Neural progenitor cell (in vitro differentiated cells): Measurements from ENCODE around the gene SLC38A1. TPM values are rescaled to one million over a fixed set of nuclear protein-coding genes. Genes with fewer than 3 reads are reported as not detected.

Experiments used
- DNase-seq: peaks from one replicate; pipeline ENCODE4 v3.0.0-alpha.2; 2016; ENCODE audit warnings: low spot score
- H2AFZ ChIP-seq: fragments of 200-600 bp; sonication (generic); replicated peaks from 2 replicates; pipeline ENCODE4 v1.6.1; 2016; ENCODE audit warnings: antibody characterized with exemption
- H3F3A ChIP-seq: fragments of 200-600 bp; sonication (generic); 2 replicates; pipeline ENCODE4 v1.6.1; 2016; ENCODE audit warnings: antibody characterized with exemption, low read depth
- H3K27ac ChIP-seq: fragments of 200-600 bp; sonication (generic); 2 replicates; pipeline ENCODE4 v1.5.1; 2016; ENCODE audit warnings: mild to moderate bottlenecking
- H3K27me3 ChIP-seq: fragments of 200-600 bp; sonication (generic); 2 replicates; pipeline ENCODE4 v1.6.1; 2016; ENCODE audit warnings: mild to moderate bottlenecking, moderate library complexity
- H3K36me3 ChIP-seq: fragments of 200-600 bp; sonication (generic); 2 replicates; pipeline ENCODE4 v1.5.1; 2016
- H3K4me1 ChIP-seq: fragments of 200-600 bp; sonication (generic); 2 replicates; pipeline ENCODE4 v1.6.1; 2016; ENCODE audit warnings: mixed run types
- H3K4me2 ChIP-seq: fragments of 200-600 bp; sonication (generic); 2 replicates; pipeline ENCODE4 v1.6.1; 2016
- H3K4me3 ChIP-seq: fragments of 200-600 bp; sonication (generic); 2 replicates; pipeline ENCODE4 v1.5.1; 2016
- H3K79me2 ChIP-seq: fragments of 200-600 bp; sonication (generic); 2 replicates; pipeline ENCODE4 v1.6.1; 2016; ENCODE audit warnings: low read depth
- H3K9ac ChIP-seq: fragments of 200-600 bp; sonication (generic); 2 replicates; pipeline ENCODE4 v1.6.1; 2016
- H3K9me3 ChIP-seq: fragments of 200-600 bp; sonication (generic); 2 replicates; pipeline ENCODE4 v1.5.1; 2016; ENCODE audit warnings: low read depth
- H4K20me1 ChIP-seq: fragments of 200-600 bp; sonication (generic); 2 replicates; pipeline ENCODE4 v1.6.1; 2016; ENCODE audit warnings: low read depth
- H3K27ac Mint-ChIP-seq: 3 replicates; pipeline ENCODE4 v1.8.0; 2021; ENCODE audit warnings: mixed read lengths
- H3K27me3 Mint-ChIP-seq: 2 replicates; pipeline ENCODE4 v1.8.0; 2022; ENCODE audit warnings: low read depth, mild to moderate bottlenecking, inconsistent platforms, moderate library complexity, mixed read lengths; ENCODE audit not compliant: insufficient read depth
- H3K36me3 Mint-ChIP-seq: 3 replicates; pipeline ENCODE4 v1.8.0; 2021; ENCODE audit warnings: mixed read lengths
- H3K4me1 Mint-ChIP-seq: 3 replicates; pipeline ENCODE4 v1.8.0; 2021; ENCODE audit warnings: mixed read lengths
- H3K4me3 Mint-ChIP-seq: 3 replicates; pipeline ENCODE4 v1.8.0; 2021; ENCODE audit warnings: mild to moderate bottlenecking, moderate library complexity, mixed read lengths
- H3K9me3 Mint-ChIP-seq: 3 replicates; pipeline ENCODE4 v1.8.0; 2020; ENCODE audit warnings: mixed read lengths
- EZH2 ChIP-seq: fragments of 200-600 bp; sonication (generic); IDR thresholded peaks from 2 replicates; pipeline ENCODE4 v1.6.1; 2017; ENCODE audit warnings: antibody characterized with exemption, mild to moderate bottlenecking, moderate library complexity
- EZH2phosphoT487 ChIP-seq: fragments of 200-600 bp; sonication (generic); IDR thresholded peaks from 2 replicates; pipeline ENCODE4 v1.6.1; 2017; ENCODE audit warnings: antibody characterized with exemption
- total RNA-seq: library from RNA; depleted of rRNA; stranded (reverse); fragments of >200 nt; gene quantifications from 2 replicates; pipeline ENCODE4 v1.2.3, GENCODE V29; 2015; ENCODE audit warnings: low replicate concordance
- TF ChIP-seq, protein P1 (sequence below): fragments of 200-600 bp; sonication (generic); IDR thresholded peaks from 2 replicates; pipeline ENCODE4 v1.5.1; 2017; ENCODE audit warnings: antibody characterized with exemption, mild to moderate bottlenecking

The SLC38A1 gene
- total RNA-seq, 1 donor from 2014 or later, result 142 TPM

DNA sequence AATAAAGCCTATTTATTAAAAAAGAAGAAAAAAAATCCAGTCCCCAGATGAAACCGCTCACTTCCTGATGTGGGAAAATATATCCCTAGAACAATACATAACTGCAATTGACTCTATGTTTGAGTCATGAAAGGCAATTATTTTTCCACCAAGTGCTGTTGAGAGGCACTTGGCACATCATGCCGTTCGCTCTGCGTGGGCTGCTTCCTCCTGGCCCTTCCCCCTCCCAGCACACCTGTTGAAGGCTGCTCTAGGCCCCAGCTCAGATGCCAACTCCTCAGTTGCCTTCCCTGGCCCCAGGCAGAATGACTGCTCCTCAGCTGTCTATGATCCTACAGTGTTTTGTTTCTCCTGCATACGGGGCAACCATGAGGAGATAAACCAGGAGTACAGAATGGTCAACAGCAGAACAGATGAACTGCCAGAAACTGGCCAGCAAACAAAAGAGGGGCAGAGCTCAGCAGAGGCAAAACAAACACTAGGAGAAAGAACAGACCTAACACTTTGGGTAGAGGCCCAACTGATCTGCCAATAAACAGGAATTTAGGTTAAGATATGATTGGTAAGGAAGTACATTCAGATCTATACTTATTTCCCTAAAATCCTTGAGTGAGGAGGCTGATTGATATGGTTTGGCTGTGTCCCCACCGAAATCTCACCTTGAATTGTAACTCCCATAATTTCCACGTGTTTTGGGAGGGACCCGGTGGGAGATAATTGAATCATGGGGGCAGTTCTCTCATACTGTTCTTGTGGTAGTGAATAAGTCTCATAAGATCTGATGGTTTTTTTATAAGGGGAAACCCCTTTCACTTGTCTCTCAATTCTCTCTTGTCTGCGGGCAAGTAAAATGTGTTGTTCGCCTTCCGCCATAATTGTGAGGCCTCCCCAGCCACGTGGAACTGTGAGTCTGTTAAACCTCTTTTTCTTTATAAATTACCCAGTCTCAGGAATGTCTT, 58.6 kb downstream of the SLC38A1 start:
- Histone ChIP-seq H3K9ac (no peak overlapping the region), H3F3A (no peaks in the 10 kb centered on the region), H3K36me3 (peaks cover 29% of the 10 kb centered on the region), H4K20me1 (peaks cover 12% of the 10 kb centered on the region), H3K4me1 (no peaks in the 10 kb centered on the region), H3K4me3 (no peak overlapping the region), H3K27ac (no peak overlapping the region), H2AFZ (no peak overlapping the region), H3K9me3 (no peaks in the 10 kb centered on the region), H3K79me2 (peaks cover 47% of the 10 kb centered on the region), H3K27me3 (no peaks in the 10 kb centered on the region), H3K4me2 (no peak overlapping the region)
- no peaks in the 10 kb centered on the region for H3K9me3 Mint-ChIP-seq
- no peak for TF ChIP-seq EZH2
- no peak for TF ChIP-seq EZH2phosphoT487
- TF ChIP-seq, protein P1, sequence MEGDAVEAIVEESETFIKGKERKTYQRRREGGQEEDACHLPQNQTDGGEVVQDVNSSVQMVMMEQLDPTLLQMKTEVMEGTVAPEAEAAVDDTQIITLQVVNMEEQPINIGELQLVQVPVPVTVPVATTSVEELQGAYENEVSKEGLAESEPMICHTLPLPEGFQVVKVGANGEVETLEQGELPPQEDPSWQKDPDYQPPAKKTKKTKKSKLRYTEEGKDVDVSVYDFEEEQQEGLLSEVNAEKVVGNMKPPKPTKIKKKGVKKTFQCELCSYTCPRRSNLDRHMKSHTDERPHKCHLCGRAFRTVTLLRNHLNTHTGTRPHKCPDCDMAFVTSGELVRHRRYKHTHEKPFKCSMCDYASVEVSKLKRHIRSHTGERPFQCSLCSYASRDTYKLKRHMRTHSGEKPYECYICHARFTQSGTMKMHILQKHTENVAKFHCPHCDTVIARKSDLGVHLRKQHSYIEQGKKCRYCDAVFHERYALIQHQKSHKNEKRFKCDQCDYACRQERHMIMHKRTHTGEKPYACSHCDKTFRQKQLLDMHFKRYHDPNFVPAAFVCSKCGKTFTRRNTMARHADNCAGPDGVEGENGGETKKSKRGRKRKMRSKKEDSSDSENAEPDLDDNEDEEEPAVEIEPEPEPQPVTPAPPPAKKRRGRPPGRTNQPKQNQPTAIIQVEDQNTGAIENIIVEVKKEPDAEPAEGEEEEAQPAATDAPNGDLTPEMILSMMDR, result no peak
- H3K36me3 Mint-ChIP-seq, result peaks cover 40% of the 10 kb centered on the region
- DNase-seq, result no peak
- H3K27ac Mint-ChIP-seq, result peak overlapping the region; percentile 15
- peaks cover 10% of the 10 kb centered on the region for H3K4me1 Mint-ChIP-seq
- no peaks in the 10 kb centered on the region for H3K27me3 Mint-ChIP-seq
- no peak overlapping the region for H3K4me3 Mint-ChIP-seq

DNA sequence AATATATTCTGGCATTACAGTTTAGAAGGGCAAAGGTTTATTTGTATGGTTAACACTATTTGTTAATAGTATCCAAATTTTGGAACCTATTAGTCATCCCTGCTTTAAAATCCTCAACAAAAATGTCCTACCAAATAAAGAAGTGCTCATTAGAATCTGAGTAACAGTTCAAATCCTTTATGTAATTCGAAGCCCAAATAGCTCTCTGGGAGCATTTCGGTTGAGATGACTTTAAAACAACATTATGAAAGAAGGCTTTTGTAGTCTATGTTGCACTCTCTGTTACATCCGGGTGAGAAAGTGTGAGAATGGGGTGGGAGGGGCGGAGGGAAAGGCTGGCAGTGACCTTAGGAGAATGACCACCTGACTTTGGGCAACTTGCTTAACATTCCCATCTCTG, 59.7 kb downstream of the SLC38A1 start:
- no peak overlapping the region for H3K27ac Mint-ChIP-seq
- no peaks in the 10 kb centered on the region for H3K27me3 Mint-ChIP-seq
- Histone ChIP-seq H3K27ac (no peak overlapping the region), H3K27me3 (no peaks in the 10 kb centered on the region), H2AFZ (no peak overlapping the region), H3F3A (no peaks in the 10 kb centered on the region), H4K20me1 (peaks cover 12% of the 10 kb centered on the region), H3K4me2 (no peak overlapping the region), H3K4me3 (no peak overlapping the region), H3K9me3 (no peaks in the 10 kb centered on the region), H3K36me3 (peaks cover 38% of the 10 kb centered on the region), H3K4me1 (no peaks in the 10 kb centered on the region), H3K9ac (no peak overlapping the region), H3K79me2 (peaks cover 43% of the 10 kb centered on the region)
- H3K36me3 Mint-ChIP-seq, result peaks cover 48% of the 10 kb centered on the region
- DNase-seq, result no peak
- H3K4me1 Mint-ChIP-seq, result peaks cover 10% of the 10 kb centered on the region
- no peak overlapping the region for H3K4me3 Mint-ChIP-seq
- H3K9me3 Mint-ChIP-seq, result no peaks in the 10 kb centered on the region
- TF ChIP-seq EZH2 (no peak), EZH2phosphoT487 (no peak)
- TF ChIP-seq, protein P1, result no peak

DNA sequence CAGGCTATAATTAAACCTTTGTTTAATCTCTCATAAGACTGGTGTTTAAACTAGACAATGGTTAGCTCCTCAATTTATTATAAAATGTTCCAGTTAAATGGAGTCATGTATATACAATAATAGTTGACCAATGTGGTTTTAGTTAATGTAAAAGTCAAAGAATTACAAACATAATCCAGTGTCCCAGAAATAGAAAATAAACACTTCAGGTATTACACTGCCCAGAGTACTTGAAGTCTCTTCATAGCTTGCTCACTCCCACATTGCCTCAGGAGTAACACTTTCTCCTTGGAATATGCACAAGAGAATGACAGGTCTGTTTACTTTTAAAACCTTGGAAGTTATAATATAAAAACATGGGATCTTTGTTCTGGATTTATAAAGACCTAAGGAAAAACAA, 60.5 kb downstream of the SLC38A1 start:
- no peaks in the 10 kb centered on the region for H3K4me1 ChIP-seq
- DNase-seq, result no peak
- H2AFZ ChIP-seq, result no peak overlapping the region
- no peak overlapping the region for H3K4me3 Mint-ChIP-seq
- TF ChIP-seq EZH2phosphoT487 (no peak), EZH2 (no peak)
- TF ChIP-seq, protein P1, result no peak
- no peak overlapping the region for H3K9ac ChIP-seq
- H3K27ac ChIP-seq, result no peak overlapping the region
- H3F3A ChIP-seq, result no peaks in the 10 kb centered on the region
- H4K20me1 ChIP-seq, result peaks cover 12% of the 10 kb centered on the region
- H3K4me2 ChIP-seq, result no peak overlapping the region
- H3K27ac Mint-ChIP-seq, result no peak overlapping the region
- peaks cover 10% of the 10 kb centered on the region for H3K4me1 Mint-ChIP-seq
- H3K27me3 Mint-ChIP-seq, result no peaks in the 10 kb centered on the region
- H3K36me3 ChIP-seq, result peaks cover 36% of the 10 kb centered on the region
- H3K9me3 ChIP-seq, result no peaks in the 10 kb centered on the region
- peaks cover 45% of the 10 kb centered on the region for H3K36me3 Mint-ChIP-seq
- no peak overlapping the region for H3K4me3 ChIP-seq
- no peaks in the 10 kb centered on the region for H3K27me3 ChIP-seq
- H3K9me3 Mint-ChIP-seq, result no peaks in the 10 kb centered on the region
- peaks cover 37% of the 10 kb centered on the region for H3K79me2 ChIP-seq
